GM12801 (cell line): ENCODE results near the gene EPPIN.

Experiments used
- CTCF ChIP-seq: IDR thresholded peaks from one replicate; pipeline ENCODE4 v1.5.1; 2011; ENCODE audit warnings: control low read depth; ENCODE audit not compliant: insufficient read length; ENCODE audit errors: extremely low read depth

EPPIN gene

DNA sequence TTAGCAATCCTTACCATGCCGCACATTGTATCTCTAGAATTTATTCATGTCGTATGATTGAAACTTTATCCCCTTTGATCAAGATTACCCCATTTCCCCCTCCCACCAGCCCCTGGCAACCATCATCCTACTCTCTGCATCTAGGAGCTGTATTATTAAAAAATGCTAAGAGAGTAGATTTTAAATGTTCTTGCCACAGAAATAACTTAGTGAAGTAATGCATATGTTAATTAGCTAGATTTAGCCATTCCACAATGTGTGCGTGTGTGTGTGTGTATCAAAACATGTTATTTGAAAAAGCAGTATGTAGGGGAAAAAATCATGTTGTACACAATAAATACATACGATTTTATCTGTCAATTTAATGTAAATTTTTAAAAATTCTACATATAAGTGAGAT, 19.9 kb downstream of the EPPIN start:
- TF ChIP-seq CTCF = no peak

- no peak for TF ChIP-seq CTCF
Measured at GRCh38 chr20:45523821-45524220, 23.4 kb downstream of the EPPIN start.

DNA sequence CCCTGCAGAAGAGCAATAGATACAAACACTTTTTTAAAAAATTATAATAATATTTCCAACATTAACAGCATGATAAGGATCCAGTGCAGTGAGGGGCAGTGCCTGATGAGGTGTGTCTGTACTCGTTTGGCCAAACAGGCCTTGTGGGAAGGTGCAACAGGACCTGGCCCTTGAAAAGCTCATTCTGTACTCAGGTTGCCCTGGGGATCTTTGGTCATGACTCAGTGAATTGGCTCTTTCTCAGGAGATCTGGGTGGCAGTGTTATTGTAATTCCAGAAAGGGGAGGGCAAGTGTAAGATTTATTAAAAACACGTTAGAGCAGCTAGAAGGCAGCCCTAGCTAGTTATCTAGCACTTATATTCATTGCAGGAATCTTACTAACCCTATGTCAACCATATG, 28.9 kb downstream of the EPPIN start:
- TF ChIP-seq CTCF = no peak

GRCh38 chr20:45515147-45515913, 31.9 kb downstream of the EPPIN start, which contains the start of gene SPINT3:
TSS of gene SPINT3 (minus strand) at chr20:45515622. CDS start at chr20:45515608, 14 bp downstream.
- TF ChIP-seq CTCF = no peak

DNA sequence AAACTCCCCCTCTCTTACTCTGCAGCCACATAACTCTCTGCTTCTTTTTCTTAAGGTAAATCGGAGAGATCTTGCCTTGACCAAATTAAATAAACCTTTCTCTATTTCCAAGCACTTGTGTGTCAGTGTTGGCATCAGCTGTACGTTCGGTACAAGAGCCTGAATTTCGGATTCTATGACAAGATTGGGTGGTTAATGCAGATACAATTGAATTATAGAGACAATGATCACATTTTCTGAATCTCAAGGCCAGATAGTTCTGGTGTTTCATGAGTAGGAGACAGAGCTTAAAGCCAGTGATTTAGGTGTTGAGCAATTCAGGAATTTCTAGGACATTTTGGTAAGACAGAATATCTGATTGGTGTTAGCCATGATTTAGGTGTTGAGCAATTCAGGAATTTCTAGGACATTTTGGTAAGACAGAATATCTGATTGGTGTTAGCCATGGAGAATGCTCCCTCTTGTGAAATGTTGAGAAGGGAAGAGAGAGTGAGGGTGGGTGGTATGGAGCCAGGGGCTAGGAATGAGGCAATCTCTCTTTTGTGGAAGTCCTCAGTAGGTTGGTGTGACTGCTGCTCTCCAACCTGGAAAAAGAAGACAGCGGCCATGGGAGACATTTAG, 36.8 kb downstream of the EPPIN start:
- TF ChIP-seq CTCF = no peak

GRCh38 chr20:45509091-45509490, 38.1 kb downstream of the EPPIN start:
- no peak for TF ChIP-seq CTCF

DNA sequence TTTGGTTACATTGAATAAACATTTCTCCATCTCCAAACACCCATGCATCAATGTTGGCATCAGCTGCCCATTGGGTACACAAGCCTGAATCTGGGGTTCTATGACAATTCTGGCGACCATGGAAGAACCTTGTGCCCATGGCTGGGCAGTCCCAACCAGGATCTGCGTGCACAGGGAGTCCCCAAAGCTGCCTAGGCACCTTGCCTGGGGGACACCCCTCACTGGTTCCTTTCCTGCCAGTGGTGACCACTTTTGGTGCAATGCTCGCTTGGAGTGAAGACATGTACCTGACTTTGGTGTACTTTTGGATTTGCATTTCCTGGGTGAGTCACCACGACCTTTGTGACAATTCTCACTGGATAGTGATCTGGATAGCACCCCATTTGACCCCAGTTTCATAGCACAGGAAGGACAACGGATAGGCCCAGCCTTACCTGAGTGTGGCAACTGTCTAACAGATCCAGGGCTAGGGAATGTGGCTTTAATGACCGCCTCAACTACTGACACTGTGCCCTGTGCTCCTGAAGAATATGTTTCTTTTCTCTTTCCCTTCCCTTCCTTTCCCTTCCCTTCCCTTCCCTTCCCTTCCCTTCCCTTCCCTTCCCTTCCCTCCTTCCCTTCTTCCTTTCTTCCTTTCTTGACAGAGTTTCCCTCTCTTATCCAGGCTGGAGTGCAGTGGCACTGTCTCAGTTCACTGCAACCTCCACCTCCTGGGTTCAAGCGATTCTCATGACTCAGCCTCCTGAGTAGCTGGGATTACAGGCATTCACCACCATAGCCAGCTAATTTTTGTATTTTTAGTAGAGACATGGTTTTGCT, 38.9 kb downstream of the EPPIN start:
- TF ChIP-seq CTCF = no peak
